ENCODE results near the gene C17orf107.

DNA sequence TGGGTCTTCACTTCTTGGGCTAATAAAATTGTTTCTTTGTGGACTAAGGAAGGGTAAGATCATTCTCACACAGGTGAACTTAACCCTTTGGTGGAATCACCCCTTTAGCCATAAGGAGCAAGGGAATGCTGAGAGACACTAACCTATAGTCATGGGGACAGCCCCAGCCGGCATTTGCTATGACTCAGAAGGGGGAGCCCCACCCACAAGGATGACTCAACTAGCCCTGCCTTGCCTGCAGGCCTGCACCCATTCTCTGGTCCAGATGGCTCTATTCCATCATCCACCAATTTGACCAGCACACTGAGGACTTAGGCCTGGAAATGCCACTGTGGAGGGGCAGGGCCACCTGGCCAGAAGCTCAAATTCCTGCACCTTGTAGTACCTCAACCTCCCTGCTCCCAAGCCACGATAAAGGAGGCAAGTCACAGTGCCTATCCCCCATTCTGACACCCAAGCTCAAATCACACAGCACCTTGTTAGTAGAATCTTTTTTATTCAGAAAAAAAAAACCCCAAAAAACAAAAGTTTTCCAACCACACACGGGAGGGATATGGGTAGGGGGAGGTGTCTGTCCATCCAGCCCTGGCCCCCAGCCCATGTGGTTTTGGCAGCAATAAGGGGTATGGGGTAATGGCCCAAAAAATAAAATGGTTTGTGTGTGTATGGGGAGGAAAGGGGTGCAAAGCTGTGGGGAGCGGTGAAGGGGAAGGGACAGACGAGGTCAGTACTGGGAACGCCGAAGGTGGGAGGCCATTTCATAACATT, 46.0 kb downstream of the C17orf107 start:
- TF ChIP-seq, protein P1, sequence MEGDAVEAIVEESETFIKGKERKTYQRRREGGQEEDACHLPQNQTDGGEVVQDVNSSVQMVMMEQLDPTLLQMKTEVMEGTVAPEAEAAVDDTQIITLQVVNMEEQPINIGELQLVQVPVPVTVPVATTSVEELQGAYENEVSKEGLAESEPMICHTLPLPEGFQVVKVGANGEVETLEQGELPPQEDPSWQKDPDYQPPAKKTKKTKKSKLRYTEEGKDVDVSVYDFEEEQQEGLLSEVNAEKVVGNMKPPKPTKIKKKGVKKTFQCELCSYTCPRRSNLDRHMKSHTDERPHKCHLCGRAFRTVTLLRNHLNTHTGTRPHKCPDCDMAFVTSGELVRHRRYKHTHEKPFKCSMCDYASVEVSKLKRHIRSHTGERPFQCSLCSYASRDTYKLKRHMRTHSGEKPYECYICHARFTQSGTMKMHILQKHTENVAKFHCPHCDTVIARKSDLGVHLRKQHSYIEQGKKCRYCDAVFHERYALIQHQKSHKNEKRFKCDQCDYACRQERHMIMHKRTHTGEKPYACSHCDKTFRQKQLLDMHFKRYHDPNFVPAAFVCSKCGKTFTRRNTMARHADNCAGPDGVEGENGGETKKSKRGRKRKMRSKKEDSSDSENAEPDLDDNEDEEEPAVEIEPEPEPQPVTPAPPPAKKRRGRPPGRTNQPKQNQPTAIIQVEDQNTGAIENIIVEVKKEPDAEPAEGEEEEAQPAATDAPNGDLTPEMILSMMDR (IDR thresholded peaks at IDR 0.05) = no peak
- no peak for TF ChIP-seq POLR2A (IDR thresholded peaks at IDR 0.05)
